ENCODE data around the gene TLL2.

Gene TLL2

GRCh38 chr10:96413151-96413787 is 100.5 kb downstream of the TLL2 start:
- DNase-seq, result peak; percentile 9
- Mint-ChIP-seq H3K4me3 (no peak overlapping the region), H3K27me3 (peaks cover 10% of the 10 kb centered on the region), H3K27ac (no peak overlapping the region), H3K36me3 (ENCODE audit: low read depth) (no peaks in the 10 kb centered on the region), H3K4me1 (no peaks in the 10 kb centered on the region), H3K9me3 (no peaks in the 10 kb centered on the region)
- ATAC-seq, result no peak

GRCh38 chr10:96411716-96412320 is 101.9 kb downstream of the TLL2 start:
- Mint-ChIP-seq H3K27me3 (peaks cover 14% of the 10 kb centered on the region), H3K27ac (no peak overlapping the region), H3K36me3 (ENCODE audit: low read depth) (no peaks in the 10 kb centered on the region), H3K9me3 (no peaks in the 10 kb centered on the region), H3K4me1 (no peaks in the 10 kb centered on the region), H3K4me3 (no peak overlapping the region)
- DNase-seq (no peak), ATAC-seq (no peak)

- DNase-seq (no peak), ATAC-seq (no peak)
- Mint-ChIP-seq H3K27me3 (peaks cover 20% of the 10 kb centered on the region), H3K27ac (no peak overlapping the region), H3K4me3 (no peak overlapping the region), H3K36me3 (ENCODE audit: low read depth) (no peaks in the 10 kb centered on the region), H3K4me1 (no peaks in the 10 kb centered on the region), H3K9me3 (no peaks in the 10 kb centered on the region)
Measured at GRCh38 chr10:96410296-96410695, 103.4 kb downstream of the TLL2 start.

GRCh38 chr10:96408201-96408600 is 105.5 kb downstream of the TLL2 start:
- Mint-ChIP-seq H3K4me3 (no peak overlapping the region), H3K4me1 (no peaks in the 10 kb centered on the region), H3K36me3 (ENCODE audit: low read depth) (no peaks in the 10 kb centered on the region), H3K27me3 (peaks cover 20% of the 10 kb centered on the region), H3K27ac (no peak overlapping the region), H3K9me3 (no peaks in the 10 kb centered on the region)
- no peak for ATAC-seq
- no peak for DNase-seq

GRCh38 chr10:96407560-96408069 is 106.1 kb downstream of the TLL2 start:
- no peak overlapping the region for H3K27ac Mint-ChIP-seq
- no peak for DNase-seq
- H3K4me1 Mint-ChIP-seq, result no peaks in the 10 kb centered on the region
- no peak overlapping the region for H3K4me3 Mint-ChIP-seq
- H3K27me3 Mint-ChIP-seq, result peaks cover 15% of the 10 kb centered on the region
- ATAC-seq, result no peak
- no peaks in the 10 kb centered on the region for H3K36me3 Mint-ChIP-seq (ENCODE audit: low read depth)
- H3K9me3 Mint-ChIP-seq, result no peaks in the 10 kb centered on the region

- DNase-seq (no peak), ATAC-seq (no peak)
- Mint-ChIP-seq H3K27ac (no peak overlapping the region), H3K4me1 (no peaks in the 10 kb centered on the region), H3K27me3 (peaks cover 15% of the 10 kb centered on the region), H3K4me3 (no peak overlapping the region), H3K36me3 (ENCODE audit: low read depth) (no peaks in the 10 kb centered on the region), H3K9me3 (no peaks in the 10 kb centered on the region)
Measured at GRCh38 chr10:96406091-96406490, 107.6 kb downstream of the TLL2 start.

GRCh38 chr10:96402417-96403305 is 111.1 kb downstream of the TLL2 start:
- ATAC-seq, result no peak

GRCh38 chr10:96401036-96401435 is 112.7 kb downstream of the TLL2 start:
- Mint-ChIP-seq H3K27me3 (peaks cover 16% of the 10 kb centered on the region), H3K27ac (no peak overlapping the region), H3K36me3 (ENCODE audit: low read depth) (no peaks in the 10 kb centered on the region)

More at GRCh38 chr10:96402417-96403305, 111.1 kb downstream of the TLL2 start:
- peaks cover 17% of the 10 kb centered on the region for H3K27me3 Mint-ChIP-seq
- no peak overlapping the region for H3K4me3 Mint-ChIP-seq
- no peaks in the 10 kb centered on the region for H3K4me1 Mint-ChIP-seq
- DNase-seq, result no peak
- H3K36me3 Mint-ChIP-seq (ENCODE audit: low read depth), result no peaks in the 10 kb centered on the region
- no peak overlapping the region for H3K27ac Mint-ChIP-seq
- no peaks in the 10 kb centered on the region for H3K9me3 Mint-ChIP-seq

GRCh38 chr10:96400465-96400864 is 113.3 kb downstream of the TLL2 start:
- no peak for DNase-seq
- Mint-ChIP-seq H3K36me3 (ENCODE audit: low read depth) (no peaks in the 10 kb centered on the region), H3K4me1 (peaks cover 2% of the 10 kb centered on the region), H3K4me3 (no peak overlapping the region), H3K27me3 (peaks cover 14% of the 10 kb centered on the region), H3K27ac (no peak overlapping the region), H3K9me3 (no peaks in the 10 kb centered on the region)
- ATAC-seq, result no peak

More at GRCh38 chr10:96401036-96401435, 112.7 kb downstream of the TLL2 start:
- no peak overlapping the region for H3K4me3 Mint-ChIP-seq
- ATAC-seq (no peak), DNase-seq (no peak)
- peaks cover 1% of the 10 kb centered on the region for H3K4me1 Mint-ChIP-seq
- no peaks in the 10 kb centered on the region for H3K9me3 Mint-ChIP-seq

- Mint-ChIP-seq H3K36me3 (ENCODE audit: low read depth) (no peaks in the 10 kb centered on the region), H3K4me3 (no peak overlapping the region), H3K4me1 (peaks cover 2% of the 10 kb centered on the region), H3K9me3 (no peaks in the 10 kb centered on the region), H3K27me3 (peaks cover 14% of the 10 kb centered on the region), H3K27ac (no peak overlapping the region)
- ATAC-seq (no peak), DNase-seq (no peak)
Measured at GRCh38 chr10:96397902-96398301, 115.8 kb downstream of the TLL2 start.

- no peaks in the 10 kb centered on the region for H3K9me3 Mint-ChIP-seq
- no peak overlapping the region for H3K4me3 Mint-ChIP-seq
- no peak overlapping the region for H3K27ac Mint-ChIP-seq
- H3K36me3 Mint-ChIP-seq (ENCODE audit: low read depth), result no peaks in the 10 kb centered on the region
- H3K4me1 Mint-ChIP-seq, result peaks cover 2% of the 10 kb centered on the region
- DNase-seq (peak; percentile 64), ATAC-seq (peak; percentile 78)
- H3K27me3 Mint-ChIP-seq, result peaks cover 14% of the 10 kb centered on the region
Measured at GRCh38 chr10:96395931-96396877, 117.5 kb downstream of the TLL2 start.

GRCh38 chr10:96390460-96390864 is 123.3 kb downstream of the TLL2 start:
- ATAC-seq, result no peak
- Mint-ChIP-seq H3K27me3 (peaks cover 11% of the 10 kb centered on the region), H3K27ac (no peak overlapping the region), H3K4me1 (no peaks in the 10 kb centered on the region), H3K36me3 (ENCODE audit: low read depth) (no peaks in the 10 kb centered on the region), H3K4me3 (no peak overlapping the region), H3K9me3 (no peaks in the 10 kb centered on the region)
- no peak for DNase-seq

- Mint-ChIP-seq H3K36me3 (ENCODE audit: low read depth) (no peaks in the 10 kb centered on the region), H3K27me3 (peaks cover 11% of the 10 kb centered on the region), H3K9me3 (no peaks in the 10 kb centered on the region), H3K27ac (no peak overlapping the region), H3K4me1 (no peaks in the 10 kb centered on the region), H3K4me3 (no peak overlapping the region)
- DNase-seq (no peak), ATAC-seq (no peak)
Measured at GRCh38 chr10:96389785-96390184, 123.9 kb downstream of the TLL2 start.

- no peak for ATAC-seq
- no peak for DNase-seq
Measured at GRCh38 chr10:96387601-96388000, 126.1 kb downstream of the TLL2 start.

More at GRCh38 chr10:96387601-96388000, 126.1 kb downstream of the TLL2 start:
- no peak overlapping the region for H3K4me3 Mint-ChIP-seq
- H3K9me3 Mint-ChIP-seq, result no peaks in the 10 kb centered on the region
- no peaks in the 10 kb centered on the region for H3K4me1 Mint-ChIP-seq
- H3K36me3 Mint-ChIP-seq (ENCODE audit: low read depth), result no peaks in the 10 kb centered on the region
- H3K27ac Mint-ChIP-seq, result no peak overlapping the region
- H3K27me3 Mint-ChIP-seq, result peaks cover 13% of the 10 kb centered on the region

Data from activated naive CD8-positive, alpha-beta T cell treated with anti-CD3 and anti-CD28 coated beads, Interleukin-2, amount 50 U/mL, for 24 hours (primary cell).